ENCODE data around the gene WWC2. TPM values are rescaled to one million over a fixed set of nuclear protein-coding genes. Genes with fewer than 3 reads are reported as not detected.

Gene WWC2
- total RNA-seq, 2 experiments from 2014 or later: not detected

DNA sequence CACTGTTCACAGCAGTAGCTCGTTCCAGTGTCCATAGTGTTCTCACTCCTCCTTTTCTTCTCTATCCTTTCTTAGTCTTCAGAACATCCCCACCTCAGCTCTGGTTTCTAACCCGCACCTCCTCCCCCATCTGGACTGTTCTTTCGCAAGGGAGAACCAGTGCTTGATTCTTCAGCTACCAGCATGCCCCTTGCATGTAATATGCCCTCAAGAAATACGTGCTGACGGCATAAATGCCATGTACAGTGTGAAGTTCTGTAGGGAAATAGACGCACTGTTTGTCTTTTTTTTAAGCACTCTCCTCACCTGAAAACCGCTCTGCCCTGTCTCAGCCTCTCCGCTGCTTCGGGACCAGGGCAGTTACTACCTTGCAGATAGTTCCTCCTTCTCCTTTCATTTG is 215.7 kb downstream of the WWC2 start:
- H3K4me1 ChIP-seq (ENCODE audit: insufficient read depth, low read length, poor library complexity, severe bottlenecking): no peaks in the 10 kb centered on the region
- no peak overlapping the region for H2AFZ ChIP-seq (ENCODE audit: low read length)
- no peaks in the 10 kb centered on the region for H3K36me3 ChIP-seq (ENCODE audit: insufficient read depth, low read length)
- H3K79me2 ChIP-seq (ENCODE audit: insufficient read depth, low read depth, low read length): no peaks in the 10 kb centered on the region
- ChIA-PET CTCF (ENCODE audit: unreplicated experiment) (no interaction called here), POLR2A (no interaction called here)
- intact Hi-C loops (cut with micrococcal nuclease; ENCODE audit: unreplicated experiment): no loop called here
- no peak for DNase-seq (ENCODE audit: low spot score)
- BruUV-seq (replicated peaks): no TSS peak
- no peaks in the 10 kb centered on the region for H4K20me1 ChIP-seq (ENCODE audit: insufficient read depth, low read length)
- H3K9me3 ChIP-seq (ENCODE audit: low read length): no peaks in the 10 kb centered on the region
- no peaks in the 10 kb centered on the region for H3K9me2 ChIP-seq (ENCODE audit: insufficient read depth, low read length)
- TF ChIP-seq CTCF (conservative IDR thresholded peaks at IDR 0.05; ENCODE audit: low read length) (no peak), EZH2phosphoT487 (IDR thresholded peaks at IDR 0.05; ENCODE audit: borderline replicate concordance, low read depth, low read length) (no peak)
- H3K27ac ChIP-seq (ENCODE audit: low read depth, low read length, poor library complexity, severe bottlenecking): no peak overlapping the region
- H3K4me3 ChIP-seq (ENCODE audit: low read depth, low read length, poor library complexity, severe bottlenecking): no peak overlapping the region
- no peak overlapping the region for H3K4me2 ChIP-seq (ENCODE audit: low read length)

DNA sequence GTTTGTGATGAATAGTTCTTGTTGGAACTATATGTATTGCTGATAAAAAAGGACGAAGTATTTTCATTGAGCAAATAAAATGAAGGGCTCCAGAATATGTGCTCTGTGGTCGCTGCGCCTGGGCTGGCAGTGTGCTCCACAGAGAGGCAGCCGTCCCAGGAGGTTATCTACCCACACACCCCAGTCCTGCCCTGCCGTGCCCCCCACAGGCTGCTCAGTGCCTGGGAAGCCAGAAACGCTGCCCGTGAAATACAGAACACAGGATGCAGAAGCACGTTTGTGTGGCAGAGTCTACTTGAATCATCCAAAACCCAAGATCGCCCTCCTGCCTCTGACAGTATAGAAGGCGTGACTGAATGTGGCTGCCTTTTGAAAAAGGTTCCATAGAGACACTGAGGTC is 219.6 kb downstream of the WWC2 start:
- TF ChIP-seq EZH2phosphoT487 (IDR thresholded peaks at IDR 0.05; ENCODE audit: borderline replicate concordance, low read depth, low read length) (no peak), CTCF (conservative IDR thresholded peaks at IDR 0.05; ENCODE audit: low read length) (no peak)
- Histone ChIP-seq H3K36me3 (ENCODE audit: insufficient read depth, low read length) (no peaks in the 10 kb centered on the region), H3K9me2 (ENCODE audit: insufficient read depth, low read length) (no peaks in the 10 kb centered on the region), H2AFZ (ENCODE audit: low read length) (no peak overlapping the region), H4K20me1 (ENCODE audit: insufficient read depth, low read length) (no peaks in the 10 kb centered on the region), H3K79me2 (ENCODE audit: insufficient read depth, low read depth, low read length) (no peaks in the 10 kb centered on the region), H3K4me2 (ENCODE audit: low read length) (no peak overlapping the region), H3K27ac (ENCODE audit: low read depth, low read length, poor library complexity, severe bottlenecking) (no peak overlapping the region), H3K9me3 (ENCODE audit: low read length) (no peaks in the 10 kb centered on the region), H3K4me3 (ENCODE audit: low read depth, low read length, poor library complexity, severe bottlenecking) (no peak overlapping the region), H3K4me1 (ENCODE audit: insufficient read depth, low read length, poor library complexity, severe bottlenecking) (no peaks in the 10 kb centered on the region)
- BruUV-seq (replicated peaks): no TSS peak
- no peak for DNase-seq (ENCODE audit: low spot score)
- ChIA-PET CTCF (ENCODE audit: unreplicated experiment) (no interaction called here), POLR2A (interaction anchor here (1.2 kb wide), 1 partner anchor 17 kb away, joined by 3 read pairs; no protein-coding TSS in a partner anchor)
- intact Hi-C loops (cut with micrococcal nuclease; ENCODE audit: unreplicated experiment): no loop called here

- Histone ChIP-seq H2AFZ (ENCODE audit: low read length) (no peak within 1 kb of the TSS), H3K9me2 (ENCODE audit: insufficient read depth, low read length) (no peaks in the 10 kb centered on the region), H3K27ac (ENCODE audit: low read depth, low read length, poor library complexity, severe bottlenecking) (no peak within 1 kb of the TSS), H3K4me1 (ENCODE audit: insufficient read depth, low read length, poor library complexity, severe bottlenecking) (no peaks in the 10 kb centered on the region), H3K9me3 (ENCODE audit: low read length) (no peaks in the 10 kb centered on the region), H4K20me1 (ENCODE audit: insufficient read depth, low read length) (no peaks in the 10 kb centered on the region), H3K36me3 (ENCODE audit: insufficient read depth, low read length) (no peaks in the 10 kb centered on the region), H3K4me2 (ENCODE audit: low read length) (no peak within 1 kb of the TSS), H3K4me3 (ENCODE audit: low read depth, low read length, poor library complexity, severe bottlenecking) (no peak within 1 kb of the TSS), H3K79me2 (ENCODE audit: insufficient read depth, low read depth, low read length) (no peaks in the 10 kb centered on the region)
- CTCF ChIA-PET (ENCODE audit: unreplicated experiment): no interaction called here
- POLR2A ChIA-PET: no interaction called here
- no TSS peak for BruUV-seq (replicated peaks)
- intact Hi-C loops (cut with micrococcal nuclease; ENCODE audit: unreplicated experiment): no loop called here
- TF ChIP-seq CTCF (conservative IDR thresholded peaks at IDR 0.05; ENCODE audit: low read length): no peak
- no peak for TF ChIP-seq EZH2phosphoT487 (IDR thresholded peaks at IDR 0.05; ENCODE audit: borderline replicate concordance, low read depth, low read length)
- no peak for DNase-seq (ENCODE audit: low spot score)
Observed at GRCh38 chr4:183320211-183321059, 221.4 kb downstream of the WWC2 start, which contains the start of gene CLDN22. Gene CLDN22, minus strand, starts transcription at chr4:183320276. Its CDS starts 58 bp downstream, at chr4:183320218.
